ENCODE results near the gene GRK1. TPM values are rescaled to one million over a fixed set of nuclear protein-coding genes. Genes with fewer than 3 reads are reported as not detected.

GRK1 gene
- total and polyA plus RNA-seq, 2 experiments from 2014 or later, result 0.17 TPM; not detected in 1

DNA sequence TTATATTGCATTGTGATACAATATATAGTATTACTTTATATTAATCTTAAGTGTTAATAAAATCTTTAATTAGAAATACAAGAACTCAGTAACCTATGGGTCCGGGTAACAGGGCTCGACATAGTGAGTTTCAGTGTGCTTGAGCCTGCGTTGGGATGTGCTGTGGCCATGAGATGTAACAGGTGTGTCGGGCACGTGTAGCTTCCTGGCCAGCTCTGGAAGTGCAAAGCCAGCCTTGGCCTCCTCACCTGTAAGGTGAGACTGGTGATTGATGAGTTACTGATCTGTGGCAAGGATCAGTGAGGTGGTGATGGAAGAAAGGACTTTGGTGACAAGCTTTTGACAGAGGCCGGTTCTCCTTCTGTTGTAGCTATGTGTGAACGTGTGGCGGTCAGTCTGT, 28.2 kb upstream of the GRK1 start:
- 88% methylated on average over 8 of the region's 8 CpGs for WGBS (ENCODE audit: low lambda C conversion rate, missing lambda C conversion rate)
- no peaks in the 10 kb centered on the region for H3K4me1 ChIP-seq (ENCODE audit: insufficient read depth)
- H3K79me2 ChIP-seq, result no peaks in the 10 kb centered on the region
- H3K9me3 ChIP-seq (ENCODE audit: low read depth), result no peaks in the 10 kb centered on the region
- DNase-seq (ENCODE audit: low spot score), result no peak
- H3K27me3 ChIP-seq, result no peaks in the 10 kb centered on the region
- no peaks in the 10 kb centered on the region for H3K9me2 ChIP-seq (replicated peaks; ENCODE audit: insufficient read depth)
- no peak overlapping the region for H2AFZ ChIP-seq
- H3K4me2 ChIP-seq, result no peak overlapping the region
- peaks cover 4% of the 10 kb centered on the region for H3K36me3 ChIP-seq (replicated peaks; ENCODE audit: insufficient read depth, low read depth)
- H3K27ac ChIP-seq, result no peak overlapping the region
- TF ChIP-seq EZH2 (IDR thresholded peaks at IDR 0.05; ENCODE audit: borderline replicate concordance) (no peak), EZH2phosphoT487 (IDR thresholded peaks at IDR 0.05; ENCODE audit: low read depth, severe bottlenecking, unreplicated experiment) (no peak)
- TF ChIP-seq, protein P1, sequence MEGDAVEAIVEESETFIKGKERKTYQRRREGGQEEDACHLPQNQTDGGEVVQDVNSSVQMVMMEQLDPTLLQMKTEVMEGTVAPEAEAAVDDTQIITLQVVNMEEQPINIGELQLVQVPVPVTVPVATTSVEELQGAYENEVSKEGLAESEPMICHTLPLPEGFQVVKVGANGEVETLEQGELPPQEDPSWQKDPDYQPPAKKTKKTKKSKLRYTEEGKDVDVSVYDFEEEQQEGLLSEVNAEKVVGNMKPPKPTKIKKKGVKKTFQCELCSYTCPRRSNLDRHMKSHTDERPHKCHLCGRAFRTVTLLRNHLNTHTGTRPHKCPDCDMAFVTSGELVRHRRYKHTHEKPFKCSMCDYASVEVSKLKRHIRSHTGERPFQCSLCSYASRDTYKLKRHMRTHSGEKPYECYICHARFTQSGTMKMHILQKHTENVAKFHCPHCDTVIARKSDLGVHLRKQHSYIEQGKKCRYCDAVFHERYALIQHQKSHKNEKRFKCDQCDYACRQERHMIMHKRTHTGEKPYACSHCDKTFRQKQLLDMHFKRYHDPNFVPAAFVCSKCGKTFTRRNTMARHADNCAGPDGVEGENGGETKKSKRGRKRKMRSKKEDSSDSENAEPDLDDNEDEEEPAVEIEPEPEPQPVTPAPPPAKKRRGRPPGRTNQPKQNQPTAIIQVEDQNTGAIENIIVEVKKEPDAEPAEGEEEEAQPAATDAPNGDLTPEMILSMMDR (IDR thresholded peaks at IDR 0.05; ENCODE audit: poor library complexity), result no peak
- H3K4me3 ChIP-seq, result no peak overlapping the region
- H4K20me1 ChIP-seq (ENCODE audit: insufficient read depth, poor library complexity, severe bottlenecking), result no peaks in the 10 kb centered on the region

DNA sequence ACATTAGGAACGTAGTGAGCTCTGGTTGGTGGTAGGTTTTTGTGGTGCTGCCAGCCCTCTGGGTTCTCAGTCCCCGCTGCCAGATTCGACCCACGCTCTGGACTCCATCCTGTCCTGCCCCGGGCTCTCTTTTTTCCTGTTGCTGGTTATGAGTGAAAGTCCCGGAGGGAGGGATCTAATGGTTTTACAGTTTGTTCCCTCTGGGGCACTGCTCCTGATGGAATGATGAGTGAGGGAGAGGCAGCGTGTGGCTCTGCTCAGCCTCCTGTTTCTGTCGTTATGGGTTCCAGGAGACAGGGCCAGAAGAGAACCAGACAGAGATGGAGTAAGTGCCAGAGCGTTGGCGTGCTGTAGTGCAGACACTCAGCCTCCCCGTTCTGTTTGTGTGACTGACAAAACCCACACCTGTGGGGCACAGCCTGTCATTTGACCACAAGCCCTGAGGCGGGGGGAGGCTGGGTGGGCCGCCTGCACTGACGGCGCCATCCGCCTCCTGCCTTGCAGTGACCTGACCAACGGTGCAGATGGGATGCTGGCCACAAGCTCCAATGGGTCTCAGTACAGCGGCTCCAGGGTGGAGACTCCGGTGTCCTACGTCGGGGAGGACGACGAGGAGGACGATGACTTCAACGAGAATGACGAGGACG, 27.3 kb upstream of the GRK1 start:
- Histone ChIP-seq H3K9me3 (ENCODE audit: low read depth) (no peaks in the 10 kb centered on the region), H3K36me3 (replicated peaks; ENCODE audit: insufficient read depth, low read depth) (peaks cover 4% of the 10 kb centered on the region), H3K27me3 (no peaks in the 10 kb centered on the region), H3K4me1 (ENCODE audit: insufficient read depth) (no peaks in the 10 kb centered on the region), H3K4me3 (no peak overlapping the region), H4K20me1 (ENCODE audit: insufficient read depth, poor library complexity, severe bottlenecking) (no peaks in the 10 kb centered on the region), H2AFZ (no peak overlapping the region), H3K9me2 (replicated peaks; ENCODE audit: insufficient read depth) (no peaks in the 10 kb centered on the region), H3K79me2 (no peaks in the 10 kb centered on the region), H3K27ac (no peak overlapping the region), H3K4me2 (no peak overlapping the region)
- WGBS (ENCODE audit: low lambda C conversion rate, missing lambda C conversion rate), result 84% methylated on average over 27 of the region's 27 CpGs
- no peak for TF ChIP-seq EZH2phosphoT487 (IDR thresholded peaks at IDR 0.05; ENCODE audit: low read depth, severe bottlenecking, unreplicated experiment)
- TF ChIP-seq, protein P1 (IDR thresholded peaks at IDR 0.05; ENCODE audit: poor library complexity), result no peak
- no peak for TF ChIP-seq EZH2 (IDR thresholded peaks at IDR 0.05; ENCODE audit: borderline replicate concordance)
- DNase-seq (ENCODE audit: low spot score), result no peak

DNA sequence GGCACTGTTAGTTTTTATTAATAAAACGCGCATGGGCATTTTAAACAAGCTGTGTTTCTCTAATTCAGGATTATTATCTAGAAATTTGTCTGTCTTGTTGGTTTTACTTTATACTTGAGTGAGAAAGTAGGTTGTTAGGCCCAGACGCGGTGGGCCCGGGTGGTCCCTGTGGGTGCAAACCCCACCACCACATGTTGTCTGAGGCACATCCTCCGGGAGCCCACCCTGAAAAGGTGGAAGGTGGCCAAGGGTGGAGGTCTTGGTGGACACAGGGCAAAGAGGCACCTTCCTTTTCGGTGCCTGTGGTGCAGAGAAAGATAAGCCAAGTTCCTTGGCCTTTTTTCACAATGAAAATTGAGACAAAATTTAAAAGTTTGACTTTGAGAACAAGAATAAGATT, 25.6 kb upstream of the GRK1 start:
- Histone ChIP-seq H3K4me2 (no peak overlapping the region), H3K4me3 (no peak overlapping the region), H3K27ac (no peak overlapping the region), H3K36me3 (replicated peaks; ENCODE audit: insufficient read depth, low read depth) (peaks cover 4% of the 10 kb centered on the region), H3K79me2 (no peaks in the 10 kb centered on the region), H3K9me2 (replicated peaks; ENCODE audit: insufficient read depth) (no peaks in the 10 kb centered on the region), H3K9me3 (ENCODE audit: low read depth) (no peaks in the 10 kb centered on the region), H2AFZ (no peak overlapping the region), H3K27me3 (no peaks in the 10 kb centered on the region), H3K4me1 (ENCODE audit: insufficient read depth) (no peaks in the 10 kb centered on the region), H4K20me1 (ENCODE audit: insufficient read depth, poor library complexity, severe bottlenecking) (no peaks in the 10 kb centered on the region)
- TF ChIP-seq, protein P1 (IDR thresholded peaks at IDR 0.05; ENCODE audit: poor library complexity), result no peak
- TF ChIP-seq EZH2phosphoT487 (IDR thresholded peaks at IDR 0.05; ENCODE audit: low read depth, severe bottlenecking, unreplicated experiment), result no peak
- TF ChIP-seq EZH2 (IDR thresholded peaks at IDR 0.05; ENCODE audit: borderline replicate concordance), result no peak
- WGBS (ENCODE audit: low lambda C conversion rate, missing lambda C conversion rate), result 81% methylated on average over 7 of the region's 7 CpGs
- DNase-seq (ENCODE audit: low spot score), result no peak

All from hepatocyte (in vitro differentiated cells).